Activated T-cell treated with anti-CD3 and anti-CD28 coated beads, Interleukin-2, amount 50 U/mL, for 1 hour (primary cell): ENCODE measurements around the gene RPL13A.
A peak's percentile ranks its signal among the peaks of the same experiment; 100 is the strongest.
"Not testable (repeated sequence)": the region's sequence is repeated elsewhere in the genome, so short reads cannot be mapped to it uniquely, and the experiment has no call there.

Experiments
- DNase-seq: peaks from one replicate; pipeline ENCODE4 v3.0.0-alpha.2; 2020

Gene RPL13A

GRCh38 chr19:49458567-49458903 lies 28.9 kb upstream of the RPL13A start:
- no peak for DNase-seq

GRCh38 chr19:49459388-49459787 lies 28.0 kb upstream of the RPL13A start:
- no peak for DNase-seq

GRCh38 chr19:49461130-49461529 lies 26.3 kb upstream of the RPL13A start:
- DNase-seq, result not testable (repeated sequence)

- no peak for DNase-seq
Observed at GRCh38 chr19:49461656-49462055, 25.8 kb upstream of the RPL13A start.

GRCh38 chr19:49462492-49462891 lies 24.9 kb upstream of the RPL13A start:
- DNase-seq, result no peak

- DNase-seq, result no peak
Observed at GRCh38 chr19:49463960-49464740, 23.3 kb upstream of the RPL13A start.

GRCh38 chr19:49465371-49465770 lies 22.0 kb upstream of the RPL13A start:
- no peak for DNase-seq

- no peak for DNase-seq
Observed at GRCh38 chr19:49468199-49468598, 19.2 kb upstream of the RPL13A start.

- DNase-seq, result peak; percentile 81
Observed at GRCh38 chr19:49468746-49469447, 18.5 kb upstream of the RPL13A start.

- peak; percentile 81 for DNase-seq
Observed at GRCh38 chr19:49469828-49470614, 17.4 kb upstream of the RPL13A start.

GRCh38 chr19:49470615-49470978 lies 16.8 kb upstream of the RPL13A start:
- DNase-seq, result peak; percentile 58

GRCh38 chr19:49472936-49473335 lies 14.5 kb upstream of the RPL13A start:
- no peak for DNase-seq

GRCh38 chr19:49473501-49473867 lies 13.9 kb upstream of the RPL13A start:
- DNase-seq, result not testable (repeated sequence)

GRCh38 chr19:49473868-49474541 lies 13.4 kb upstream of the RPL13A start, which contains the start of gene FLT3LG:
Gene FLT3LG (plus strand): TSS chr19:49474215. CDS start chr19:49474640, 425 bp downstream.
- DNase-seq, result peak; percentile 94

GRCh38 chr19:49474542-49474924 lies 12.9 kb upstream of the RPL13A start:
- DNase-seq, result no peak

- no peak for DNase-seq
Observed at GRCh38 chr19:49475191-49475917, 12.1 kb upstream of the RPL13A start.

GRCh38 chr19:49475995-49476880 lies 11.2 kb upstream of the RPL13A start:
- peak; percentile 73 for DNase-seq

GRCh38 chr19:49479975-49480628 lies 7.3 kb upstream of the RPL13A start:
- DNase-seq, result no peak

- no peak for DNase-seq
Observed at GRCh38 chr19:49481020-49481683, 6.3 kb upstream of the RPL13A start.

GRCh38 chr19:49486232-49486631 lies 1.2 kb upstream of the RPL13A start:
- no peak for DNase-seq
